ENCODE measurements around the gene HIF1A. TPM values are rescaled to one million over a fixed set of nuclear protein-coding genes. Genes with fewer than 3 reads are reported as not detected.
"Not testable (repeated sequence)": the region's sequence is repeated elsewhere in the genome, so short reads cannot be mapped to it uniquely, and the experiment has no call there.

HIF1A gene
- total and polyA plus RNA-seq, 12 donors: 15.4 to 97.3 (median 59.4) TPM

- peaks cover 0 to 21% (median 15%) of the 10 kb centered on the region in 9 donors for H3K4me1 ChIP-seq
- ATAC-seq (peak in 7 of 8 donors; percentile 67 to 93 (median 83)), DNase-seq (peak in 1 of 2 donors; percentile 49)
- intact Hi-C loops (cut with DNase I): no loop called here
- no peak for TF ChIP-seq CTCF (IDR thresholded peaks at IDR 0.05)
- no peaks in the 10 kb centered on the region for H3K9me3 ChIP-seq
- H3K4me3 ChIP-seq: no peak overlapping the region
- no peaks in the 10 kb centered on the region for H3K27me3 ChIP-seq
- WGBS, 2 donors: 20 to 39% methylated on average over 6 of the region's 6 CpGs
- H3K36me3 ChIP-seq: no peaks in the 10 kb centered on the region
- peak overlapping the region in 3 of 10 donors; percentile 2 to 26 (median 18) for H3K27ac ChIP-seq
These were observed 41.8 kb upstream of the HIF1A start for GRCh38 chr14:61653507-61653906.

GRCh38 chr14:61654026-61654425 lies 41.3 kb upstream of the HIF1A start:
- no peaks in the 10 kb centered on the region for H3K9me3 ChIP-seq
- WGBS, 2 donors: 74 to 94% methylated on average over 1 of the region's 1 CpG
- no peak for TF ChIP-seq CTCF (IDR thresholded peaks at IDR 0.05)
- DNase-seq (no peak), ATAC-seq (peak in 1 of 8 donors; percentile 11)
- H3K4me1 ChIP-seq: peaks cover 0 to 21% (median 15%) of the 10 kb centered on the region in 9 donors
- H3K27me3 ChIP-seq: no peaks in the 10 kb centered on the region
- intact Hi-C loops (cut with DNase I): no loop called here
- peak overlapping the region in 2 of 10 donors; percentile 0 to 18 for H3K27ac ChIP-seq
- no peak overlapping the region for H3K4me3 ChIP-seq
- no peaks in the 10 kb centered on the region for H3K36me3 ChIP-seq

GRCh38 chr14:61655777-61656176 lies 39.5 kb upstream of the HIF1A start:
- Histone ChIP-seq H3K4me1 (peaks cover 0 to 37% (median 19%) of the 10 kb centered on the region in 9 donors), H3K4me3 (no peak overlapping the region), H3K9me3 (no peaks in the 10 kb centered on the region), H3K27me3 (no peaks in the 10 kb centered on the region), H3K36me3 (no peaks in the 10 kb centered on the region), H3K27ac (no peak overlapping the region)
- WGBS, 2 donors: 90 to 91% methylated on average over 3 of the region's 3 CpGs
- TF ChIP-seq CTCF (IDR thresholded peaks at IDR 0.05): no peak
- no peak for ATAC-seq
- intact Hi-C loops (cut with DNase I): no loop called here
- no peak for DNase-seq

GRCh38 chr14:61656341-61656740 lies 39.0 kb upstream of the HIF1A start:
- H3K27me3 ChIP-seq: no peaks in the 10 kb centered on the region
- no peak overlapping the region for H3K27ac ChIP-seq
- ATAC-seq (no peak), DNase-seq (no peak)
- H3K4me1 ChIP-seq: peaks cover 0 to 42% (median 20%) of the 10 kb centered on the region in 9 donors
- TF ChIP-seq CTCF (IDR thresholded peaks at IDR 0.05): no peak
- H3K4me3 ChIP-seq: no peak overlapping the region
- no peaks in the 10 kb centered on the region for H3K9me3 ChIP-seq
- 96 to 100% methylated on average over 4 of the region's 4 CpGs for WGBS, 2 donors
- intact Hi-C loops (cut with DNase I): no loop called here
- H3K36me3 ChIP-seq: no peaks in the 10 kb centered on the region

- H3K27ac ChIP-seq; ATAC-seq; H3K36me3 ChIP-seq; DNase-seq; H3K4me3 ChIP-seq; intact Hi-C loops (cut with DNase I); H3K9me3 ChIP-seq; H3K27me3 ChIP-seq: not testable (repeated sequence)
- H3K4me1 ChIP-seq: peaks cover 0 to 53% (median 18%) of the 10 kb centered on the region in 9 donors
- WGBS, 2 donors: 90 to 100% methylated on average over 1 to 2 of the region's 3 CpGs
These were observed 37.2 kb upstream of the HIF1A start for GRCh38 chr14:61658111-61658510.

All from heart right ventricle (tissue), 16 donors.